K562 (cell line): ENCODE results near the gene GOT1. TPM values are rescaled to one million over a fixed set of nuclear protein-coding genes. Genes with fewer than 3 reads are reported as not detected.

Experiments
- ATAC-seq: fragments of 200-7000 bp; cut with Tn5 transposase; 3 replicates; pipeline ENCODE4 v1.9.1; 2020; ENCODE audit warnings: moderate library complexity
- BruUV-seq: library from RNA; stranded (reverse); fragments of 400-500 nt; replicated peaks from 2 replicates; lab custom pipeline; 2021; lab: Mats Ljungman, UMichigan
- CTCF ChIA-PET: fragments of 300-600 bp; formaldehyde crosslinking; extraction: SDS; loops from one replicate; lab custom pipeline; 2021; ENCODE audit warnings: low intra/inter-chr PET ratio; lab: Yijun Ruan, JAX
- POLR2A ChIA-PET: fragments of 300-600, 350-650 bp; sonication (Branson Sonifier 250); formaldehyde crosslinking; extraction: SDS; loops from one replicate; lab custom pipeline; 2021; ENCODE audit warnings: antibody characterized with exemption, inconsistent platforms; lab: Yijun Ruan, JAX
- DNase-seq, 4 experiments: peaks; one replicate each; pipeline versions ENCODE4 v3.0.0 to v3.0.0-alpha.2; 2011 to 2018; ENCODE audit warnings: low spot score in 3 of 4, mixed read lengths in 3 of 4; ENCODE audit errors: extremely low read depth in 1 of 4
- FAIRE-seq: peaks from 2 replicates; lab custom pipeline; 2011; peaks lifted over from hg19 to GRCh38; lab: Jason Lieb, UNC
- H2AFZ ChIP-seq: 2 replicates; pipeline ENCODE4 v1.6.0; 2011; ENCODE audit warnings: low read depth, low read length, control low read depth, inconsistent platforms
- H3K27ac ChIP-seq: fragments of 200-600 bp; 3 replicates; pipeline ENCODE4 v1.8.0; 2011; ENCODE audit warnings: low read depth, mild to moderate bottlenecking, control low read depth, inconsistent platforms, low read length, moderate library complexity, mixed read lengths; ENCODE audit errors: extremely low read depth
- H3K27me3 ChIP-seq, 2 experiments: fragments of 300-600 bp in 1 of 2; 2 replicates in 1 of 2; 3 replicates in 1 of 2; pipeline versions ENCODE4 v1.6.0 to v1.8.0; 2011; ENCODE audit warnings: inconsistent platforms in 2 of 2, low read length in 2 of 2, mild to moderate bottlenecking in 1 of 2, mixed read lengths in 1 of 2, moderate library complexity in 1 of 2; ENCODE audit not compliant: control insufficient read depth in 2 of 2, insufficient read depth in 2 of 2
- H3K36me3 ChIP-seq: fragments of 300-600 bp; 3 replicates; pipeline ENCODE4 v1.8.0; 2011; ENCODE audit warnings: mild to moderate bottlenecking, low read length, inconsistent platforms; ENCODE audit not compliant: control insufficient read depth, insufficient read depth
- H3K4me1 ChIP-seq, 2 experiments: fragments of 200-600 bp in 1 of 2; replicated peaks in 1 of 2; 2 replicates in 1 of 2; 3 replicates in 1 of 2; pipeline versions ENCODE4 v1.5.1 to v1.8.0; 2011; ENCODE audit warnings: inconsistent platforms in 2 of 2, low read length in 2 of 2, mild to moderate bottlenecking in 1 of 2, mixed read lengths in 1 of 2, moderate library complexity in 1 of 2; ENCODE audit not compliant: control insufficient read depth in 2 of 2, insufficient read depth in 2 of 2
- H3K4me2 ChIP-seq: 2 replicates; pipeline ENCODE4 v1.6.1; 2011; ENCODE audit warnings: low read length, control low read depth, inconsistent platforms, mixed read lengths; ENCODE audit not compliant: insufficient read depth
- H3K4me3 ChIP-seq: fragments of 200-600 bp; sonication (generic), shearing (Covaris generic); 2 replicates; pipeline ENCODE4 v1.5.1; 2016; ENCODE audit warnings: control low read depth, inconsistent platforms
- H3K79me2 ChIP-seq: fragments of 200-600 bp; 3 replicates; pipeline ENCODE4 v1.8.0; 2011; ENCODE audit warnings: low read length, inconsistent platforms; ENCODE audit not compliant: control insufficient read depth, insufficient read depth
- H3K9ac ChIP-seq, 2 experiments: 2 replicates each; pipeline versions ENCODE4 v1.6.0 to v1.6.1; 2011; ENCODE audit warnings: low read depth in 2 of 2, low read length in 2 of 2, control low read depth in 1 of 2, inconsistent platforms in 1 of 2, mild to moderate bottlenecking in 1 of 2, mixed read lengths in 1 of 2; ENCODE audit not compliant: insufficient read depth in 1 of 2
- H3K9me1 ChIP-seq: one replicate; pipeline ENCODE4 v1.6.0; 2011; ENCODE audit warnings: inconsistent platforms, mild to moderate bottlenecking, low read length, moderate library complexity; ENCODE audit not compliant: control insufficient read depth, insufficient read depth
- H3K9me3 ChIP-seq: replicated peaks from 2 replicates; pipeline ENCODE4 v1.5.1; 2011; ENCODE audit warnings: low read depth, low read length, inconsistent platforms; ENCODE audit not compliant: control insufficient read depth, insufficient read depth
- H4K20me1 ChIP-seq: replicated peaks from 2 replicates; pipeline ENCODE4 v1.6.1; 2011; ENCODE audit warnings: low read length, inconsistent platforms, mixed read lengths; ENCODE audit not compliant: control insufficient read depth, insufficient read depth
- HES1 ChIP-seq: fragments of 450-650 bp; IDR thresholded peaks from 2 replicates; pipeline ENCODE4 v1.6.1; 2016; ENCODE audit warnings: low read depth, mild to moderate bottlenecking, moderate library complexity
- IRF1 ChIP-seq: sonication (generic); formaldehyde crosslinking; IDR thresholded peaks from 2 replicates; pipeline ENCODE4 v1.8.0; 2022; ENCODE audit warnings: missing genetic modification reagents, mild to moderate bottlenecking, borderline replicate concordance
- POLR2G ChIP-seq: fragments of 200-400 bp; formaldehyde crosslinking; IDR thresholded peaks from 2 replicates; pipeline ENCODE4 v1.6.1; 2017; ENCODE audit warnings: low read depth, mild to moderate bottlenecking, antibody characterized with exemption, low read length, moderate library complexity
- ZBTB34 ChIP-seq: fragments of 250-450 bp; sonication (Bioruptor Pico); IDR thresholded peaks from 2 replicates; pipeline ENCODE4 v1.8.0; 2021; ENCODE audit warnings: mild to moderate bottlenecking, moderate library complexity
- ZNF707 ChIP-seq: fragments of 250-450 bp; sonication (Bioruptor Pico); conservative IDR thresholded peaks from 2 replicates; pipeline ENCODE4 v1.8.0; 2022; ENCODE audit warnings: inconsistent platforms, mild to moderate bottlenecking, moderate library complexity
- WGBS: fragments of 100-300 bp; shearing (Covaris generic); methylation state at CpG from one replicate; pipeline ENCODE4 v1.1.6; 2016; ENCODE audit warnings: low coverage, mixed read lengths; ENCODE audit not compliant: insufficient coverage; ENCODE audit errors: missing lambda C conversion rate; 5-methylcytosine and 5-hydroxymethylcytosine counted together
- in situ Hi-C: fragments of 300-500 bp; cut with MboI; formaldehyde crosslinking; loops from 4 replicates; pipeline ENCODE4 v1.15.0; 2018; ENCODE audit warnings: inconsistent platforms, mixed read lengths
- intact Hi-C: fragments of 100-400 bp; cut with micrococcal nuclease; formaldehyde crosslinking; loops from 2 replicates; pipeline ENCODE4 v1.14.2; 2022
- polyA plus RNA-seq, 8 experiments: library from polyadenylated mRNA; depleted of rRNA in 4 of 8; stranded (reverse) in 5 of 8; unstranded in 3 of 8; fragments of >200 nt; fragmentation: Nextera tagmentation in 2 of 8; fragmentation: Illumina TruSeq in 1 of 8; extraction: Ambion mirVana in 2 of 8; extraction: Trizol in 1 of 8; gene quantifications; 2 replicates each; pipeline versions ENCODE4 v1.2.1 to v1.2.3, GENCODE V29; 2011 to 2014; ENCODE audit warnings: inconsistent platforms in 1 of 8, missing spikeins in 1 of 8
- total RNA-seq, 7 experiments: library from RNA; depleted of rRNA in 6 of 7; stranded (reverse); fragments of >200 nt in 6 of 7; fragmentation: Illumina TruSeq in 2 of 7; extraction: Trizol in 2 of 7; gene quantifications; 2 replicates each; pipeline versions ENCODE4 v1.2.1 to v1.2.3, GENCODE V29; 2011 to 2021; ENCODE audit warnings: low replicate concordance in 1 of 7

GOT1 gene
- total and polyA plus RNA-seq, 9 of the 15 experiments (the other 6 are each of a cell fraction or from before 2014, with no cell fraction given) = 55.7 to 166 (median 75.4) TPM

- no peaks in the 10 kb centered on the region for H3K79me2 ChIP-seq
- in situ Hi-C loops (no loop called here), intact Hi-C loops (loop anchor here (10.0 kb wide), 1 partner anchor 155 kb away; no protein-coding TSS in a partner anchor)
- H3K4me2 ChIP-seq = no peak overlapping the region
- no peak overlapping the region for H3K9ac ChIP-seq
- H3K9me1 ChIP-seq = no peaks in the 10 kb centered on the region
- ChIA-PET CTCF (no interaction called here), POLR2A (interaction anchor here (0.7 kb wide), 1 partner anchor 31 kb away, joined by 3 read pairs; the partner anchor contains the start of gene GOT1)
- H4K20me1 ChIP-seq = no peaks in the 10 kb centered on the region
- no peak overlapping the region for H2AFZ ChIP-seq
- no peak overlapping the region for H3K27ac ChIP-seq
- no peaks in the 10 kb centered on the region for H3K27me3 ChIP-seq
- H3K36me3 ChIP-seq = peaks cover 85% of the 10 kb centered on the region; the same call in 2 of the 3 replicates
- BruUV-seq = no TSS peak
- H3K4me3 ChIP-seq = no peak overlapping the region
- TF ChIP-seq ZNF707 (CRISPR knock-in tag) = no peak
- TF ChIP-seq POLR2G = no peak
- no peak for TF ChIP-seq ZBTB34 (CRISPR knock-in tag)
- no peak for TF ChIP-seq HES1
- no peak for TF ChIP-seq IRF1
- 100% methylated on average over 2 of the region's 3 CpGs for WGBS
- DNase-seq (no peak), ATAC-seq (no peak), FAIRE-seq (no peak)
- no peaks in the 10 kb centered on the region for H3K9me3 ChIP-seq
- H3K4me1 ChIP-seq = no peaks in the 10 kb centered on the region
Observed at GRCh38 chr10:99399664-99400063, 30.8 kb downstream of the GOT1 start.
